ENCODE data around the gene COL7A1.

DNA sequence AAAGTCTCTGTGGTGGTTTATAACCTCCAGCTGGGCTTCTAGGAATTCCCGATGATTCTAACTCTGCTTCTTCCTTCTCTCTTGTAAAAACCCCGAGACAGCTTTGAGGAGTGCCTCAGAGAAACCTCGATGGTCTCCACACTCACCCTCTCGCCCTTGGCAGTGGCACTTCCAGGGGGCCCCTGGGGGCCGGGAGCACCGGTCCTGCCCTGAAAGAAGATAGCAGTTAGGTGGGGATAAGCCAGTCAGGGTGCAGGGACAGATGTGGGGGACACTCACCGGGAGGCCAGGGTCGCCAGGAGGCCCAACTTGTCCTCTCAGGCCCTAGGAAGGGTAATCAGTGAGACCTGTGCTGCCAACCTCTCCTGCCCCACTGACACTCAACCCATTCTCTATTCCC, 9.7 kb downstream of the COL7A1 start:
- TF ChIP-seq, protein P1, sequence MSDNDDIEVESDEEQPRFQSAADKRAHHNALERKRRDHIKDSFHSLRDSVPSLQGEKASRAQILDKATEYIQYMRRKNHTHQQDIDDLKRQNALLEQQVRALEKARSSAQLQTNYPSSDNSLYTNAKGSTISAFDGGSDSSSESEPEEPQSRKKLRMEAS (CRISPR knock-in tag; IDR thresholded peaks at IDR 0.05): no peak
- TF ChIP-seq ZNF232 (CRISPR knock-in tag; IDR thresholded peaks at IDR 0.05) (no peak), ZSCAN18 (CRISPR knock-in tag; IDR thresholded peaks at IDR 0.05) (no peak)
